Mucosa of rectum (tissue), 2 donors: Measurements from ENCODE around the gene ESPNL.
"Not testable (repeated sequence)": the region's sequence is repeated elsewhere in the genome, so short reads cannot be mapped to it uniquely, and the experiment has no call there.

Experiments used
- H3K27ac ChIP-seq, 2 donors: one replicate each; pipeline ENCODE4 v1.7.0; 2013; ENCODE audit warnings: inconsistent platforms in 2 of 2, low read depth in 2 of 2, low read length in 2 of 2
- H3K27me3 ChIP-seq, 2 donors: one replicate each; pipeline ENCODE4 v1.7.0; 2013; ENCODE audit warnings: low read length in 2 of 2; ENCODE audit not compliant: control insufficient read depth in 2 of 2, insufficient read depth in 2 of 2
- H3K36me3 ChIP-seq, 2 donors: one replicate each; pipeline ENCODE4 v1.7.0; 2013; ENCODE audit warnings: low read length in 2 of 2; ENCODE audit not compliant: control insufficient read depth in 2 of 2, insufficient read depth in 2 of 2
- H3K4me1 ChIP-seq, 2 donors: one replicate each; pipeline ENCODE4 v1.7.0; 2013; ENCODE audit warnings: low read length in 2 of 2, mild to moderate bottlenecking in 1 of 2; ENCODE audit not compliant: control insufficient read depth in 2 of 2, insufficient read depth in 2 of 2
- H3K4me3 ChIP-seq, 2 donors: one replicate each; pipeline ENCODE4 v1.7.0; 2013; ENCODE audit warnings: low read length in 2 of 2
- H3K9ac ChIP-seq, 2 donors: one replicate each; pipeline ENCODE4 v1.7.0; 2013; ENCODE audit warnings: low read length in 2 of 2, low read depth in 1 of 2, mild to moderate bottlenecking in 1 of 2
- H3K9me3 ChIP-seq, 2 donors: one replicate each; pipeline ENCODE4 v1.7.0; 2013; ENCODE audit warnings: low read length in 2 of 2; ENCODE audit not compliant: control insufficient read depth in 2 of 2
- donor health status: healthy.
- donor health status: Normal muscosa, but diverticular disease.

ESPNL gene

GRCh38 chr2:238166391-238167343 lies 66.5 kb downstream of the ESPNL start:
- Histone ChIP-seq H3K9ac (no peak overlapping the region), H3K36me3 (peaks cover 19 to 24% of the 10 kb centered on the region in 2 donors), H3K4me3 (no peak overlapping the region), H3K27ac (no peak overlapping the region), H3K27me3 (peaks cover 2 to 8% of the 10 kb centered on the region in 2 donors), H3K9me3 (no peaks in the 10 kb centered on the region), H3K4me1 (no peaks in the 10 kb centered on the region)

- Histone ChIP-seq H3K9me3 (no peaks in the 10 kb centered on the region), H3K4me1 (no peaks in the 10 kb centered on the region), H3K27me3 (peaks cover 2 to 8% of the 10 kb centered on the region in 2 donors), H3K27ac (no peak overlapping the region), H3K36me3 (peaks cover 22 to 28% of the 10 kb centered on the region in 2 donors), H3K4me3 (no peak overlapping the region), H3K9ac (no peak overlapping the region)
Observed at GRCh38 chr2:238167344-238167715, 67.2 kb downstream of the ESPNL start.

GRCh38 chr2:238167761-238168160 lies 67.6 kb downstream of the ESPNL start:
- H3K27me3 ChIP-seq: peaks cover 2 to 6% of the 10 kb centered on the region in 2 donors
- H3K27ac ChIP-seq: no peak overlapping the region
- peaks cover 26 to 32% of the 10 kb centered on the region in 2 donors for H3K36me3 ChIP-seq
- no peaks in the 10 kb centered on the region for H3K9me3 ChIP-seq
- H3K4me1 ChIP-seq: no peaks in the 10 kb centered on the region
- H3K9ac ChIP-seq: no peak overlapping the region
- H3K4me3 ChIP-seq: no peak overlapping the region

GRCh38 chr2:238168196-238169047 lies 68.3 kb downstream of the ESPNL start:
- Histone ChIP-seq H3K9ac (no peak overlapping the region), H3K27ac (no peak overlapping the region), H3K36me3 (peaks cover 33 to 38% of the 10 kb centered on the region in 2 donors), H3K4me3 (no peak overlapping the region), H3K4me1 (no peaks in the 10 kb centered on the region), H3K27me3 (peaks cover 0 to 2% of the 10 kb centered on the region in 2 donors), H3K9me3 (no peaks in the 10 kb centered on the region)

GRCh38 chr2:238169048-238169707 lies 69.0 kb downstream of the ESPNL start:
- Histone ChIP-seq H3K4me3 (no peak overlapping the region), H3K4me1 (peaks cover 0 to under 1% of the 10 kb centered on the region in 2 donors), H3K9me3 (no peaks in the 10 kb centered on the region), H3K9ac (no peak overlapping the region), H3K27me3 (peaks cover 0 to 2% of the 10 kb centered on the region in 2 donors), H3K27ac (peak overlapping the region in 1 of 2 donors; percentile 7), H3K36me3 (peaks cover 38 to 39% of the 10 kb centered on the region in 2 donors)

GRCh38 chr2:238169708-238170251 lies 69.6 kb downstream of the ESPNL start:
- peaks cover 39 to 41% of the 10 kb centered on the region in 2 donors for H3K36me3 ChIP-seq

GRCh38 chr2:238170386-238171071 lies 70.4 kb downstream of the ESPNL start:
- H3K27ac ChIP-seq: peak overlapping the region in 1 of 2 donors; percentile 7
- no peak overlapping the region for H3K4me3 ChIP-seq
- no peaks in the 10 kb centered on the region for H3K9me3 ChIP-seq
- H3K36me3 ChIP-seq: peaks cover 42 to 44% of the 10 kb centered on the region in 2 donors
- no peaks in the 10 kb centered on the region for H3K27me3 ChIP-seq
- no peak overlapping the region for H3K9ac ChIP-seq
- H3K4me1 ChIP-seq: peaks cover 0 to 7% of the 10 kb centered on the region in 2 donors

More at GRCh38 chr2:238169708-238170251, 69.6 kb downstream of the ESPNL start:
- Histone ChIP-seq H3K4me3 (no peak overlapping the region), H3K27me3 (no peaks in the 10 kb centered on the region), H3K27ac (peak overlapping the region in 1 of 2 donors; percentile 7), H3K9ac (no peak overlapping the region), H3K4me1 (peaks cover 0 to 4% of the 10 kb centered on the region in 2 donors), H3K9me3 (no peaks in the 10 kb centered on the region)

GRCh38 chr2:238171072-238171431 lies 70.9 kb downstream of the ESPNL start:
- not testable (repeated sequence) for H3K9me3 ChIP-seq, H3K4me1 ChIP-seq, H3K27me3 ChIP-seq, H3K9ac ChIP-seq, H3K27ac ChIP-seq, H3K4me3 ChIP-seq
- H3K36me3 ChIP-seq: peaks cover 45% of the 10 kb centered on the region in 2 donors

- H3K4me1 ChIP-seq: peaks cover 0 to 7% of the 10 kb centered on the region in 2 donors
- H3K4me3 ChIP-seq: no peak overlapping the region
- peaks cover 46 to 47% of the 10 kb centered on the region in 2 donors for H3K36me3 ChIP-seq
- no peak overlapping the region for H3K9ac ChIP-seq
- H3K9me3 ChIP-seq: no peaks in the 10 kb centered on the region
- H3K27me3 ChIP-seq: no peaks in the 10 kb centered on the region
- H3K27ac ChIP-seq: no peak overlapping the region
Observed at GRCh38 chr2:238171575-238172187, 71.5 kb downstream of the ESPNL start.
